Measurements from ENCODE around the gene PLA2G12A.

- no peak for TF ChIP-seq CTCF (IDR thresholded peaks at IDR 0.05)
- TF ChIP-seq RAD21 (IDR thresholded peaks at IDR 0.05; ENCODE audit: low read length), result no peak
These were observed 16.0 kb upstream of the PLA2G12A start for GRCh38 chr4:109745830-109746229.

All from SK-N-SH (cell line).